DMS153 treated with DMSO at 0.1 percent for 48 hours (cell line): Measurements from ENCODE around the gene FRMD4A.
"Not testable (repeated sequence)": the region's sequence is repeated elsewhere in the genome, so short reads cannot be mapped to it uniquely, and the experiment has no call there.

Source experiments
- DNase-seq: peaks from one replicate; lab custom pipeline; 2025; ENCODE audit not compliant: unreplicated experiment; lab: John Stamatoyannopoulos, UW

The FRMD4A gene

DNA sequence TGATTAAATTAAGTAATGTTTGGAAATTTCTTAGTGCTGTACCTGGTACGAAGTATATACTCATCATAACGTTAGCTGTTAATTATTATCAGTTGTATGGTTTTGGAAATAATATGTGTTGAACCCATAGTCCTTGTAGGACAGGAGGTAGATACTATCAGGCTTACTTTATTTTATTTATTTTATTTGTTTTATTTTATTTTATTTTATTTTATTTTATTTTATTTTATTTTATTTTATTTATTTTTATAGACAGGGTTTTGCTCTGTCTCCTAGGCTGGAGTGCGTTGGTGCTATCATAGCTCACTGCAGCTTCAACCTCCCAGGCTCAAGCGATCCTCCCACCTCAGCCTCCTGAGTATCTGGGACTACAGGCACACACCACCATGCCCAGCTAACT lies 465.5 kb downstream of the FRMD4A start:
- not testable (repeated sequence) for DNase-seq

DNA sequence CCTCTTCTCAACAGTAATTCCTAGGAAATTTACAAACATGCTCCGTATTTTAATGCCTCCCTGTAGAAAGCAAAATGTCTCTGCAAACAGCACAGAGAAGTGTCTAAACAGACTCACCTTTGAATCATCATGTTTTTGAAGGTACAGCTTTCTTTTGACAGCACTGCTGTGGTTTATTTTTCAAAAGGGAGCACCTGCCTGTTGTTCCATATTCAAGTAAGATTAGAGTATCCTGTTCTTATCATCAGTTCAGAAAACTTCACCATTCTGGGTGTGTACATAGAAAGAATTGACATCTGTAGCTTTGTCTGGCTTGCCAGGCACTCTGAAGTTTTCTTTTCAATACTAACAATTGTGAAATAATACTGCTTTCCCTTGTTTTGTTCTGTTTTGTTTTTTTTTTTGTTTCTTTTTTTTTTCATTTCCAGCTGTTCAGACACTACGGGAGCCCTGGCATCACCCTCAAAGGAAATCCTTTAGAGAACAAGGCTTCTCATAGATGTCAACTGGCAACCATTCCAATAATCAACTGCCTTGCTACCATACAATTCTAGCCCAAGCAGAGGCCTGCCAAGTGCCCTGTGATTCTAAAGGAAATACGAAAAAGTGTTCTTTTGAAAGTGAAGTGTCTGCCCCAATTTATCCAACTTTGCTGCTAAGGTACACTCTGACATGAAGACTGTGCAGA lies 468.0 kb downstream of the FRMD4A start:
- no peak for DNase-seq

DNA sequence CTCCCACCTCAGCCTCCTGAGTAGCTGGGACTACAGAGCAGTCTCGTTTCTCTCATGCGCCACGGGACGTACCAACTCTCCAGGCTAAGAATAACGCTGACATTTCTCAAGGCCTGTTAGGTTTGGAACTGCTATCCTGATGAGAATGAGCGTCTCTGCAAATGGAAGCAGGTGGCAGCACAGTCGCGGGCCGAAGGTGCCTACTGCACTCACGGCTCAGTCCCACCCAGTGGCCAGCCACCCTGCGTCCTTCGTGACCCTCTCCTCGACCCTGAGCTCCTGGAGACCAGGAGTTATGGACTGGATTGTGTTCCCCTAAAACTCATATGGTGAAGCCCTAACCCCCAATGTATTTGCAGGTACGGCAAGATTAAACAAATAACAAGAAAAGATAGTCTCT lies 469.8 kb downstream of the FRMD4A start:
- no peak for DNase-seq

- no peak for DNase-seq
Measured at GRCh38 chr10:13859979-13860654, 470.6 kb downstream of the FRMD4A start.

GRCh38 chr10:13858709-13859108 lies 472.0 kb downstream of the FRMD4A start:
- no peak for DNase-seq

GRCh38 chr10:13857451-13857850 lies 473.3 kb downstream of the FRMD4A start:
- DNase-seq = no peak

DNA sequence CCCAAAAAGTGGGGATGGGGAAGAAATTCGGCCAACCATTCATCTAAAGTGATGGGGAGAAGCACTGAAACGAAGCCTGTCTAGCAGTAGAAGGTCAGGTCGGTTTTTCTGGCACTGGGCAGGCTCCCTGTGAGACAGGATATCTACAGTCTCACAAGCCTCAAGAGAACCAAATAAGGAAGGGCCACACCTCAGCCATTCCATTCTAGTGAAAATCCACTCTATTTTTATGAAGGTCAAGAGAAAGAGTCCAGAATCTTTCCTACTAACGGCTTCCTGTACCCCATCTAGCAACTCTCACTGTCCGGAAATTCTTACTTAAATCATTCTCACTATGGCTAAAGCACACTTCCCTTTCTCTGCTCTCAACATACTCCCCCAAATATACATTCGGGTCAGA lies 476.9 kb downstream of the FRMD4A start:
- no peak for DNase-seq

GRCh38 chr10:13852872-13853271 lies 477.9 kb downstream of the FRMD4A start:
- DNase-seq = no peak

- no peak for DNase-seq
Measured at GRCh38 chr10:13851906-13852305, 478.8 kb downstream of the FRMD4A start.

GRCh38 chr10:13848520-13849445 lies 481.9 kb downstream of the FRMD4A start:
- DNase-seq = no peak

DNA sequence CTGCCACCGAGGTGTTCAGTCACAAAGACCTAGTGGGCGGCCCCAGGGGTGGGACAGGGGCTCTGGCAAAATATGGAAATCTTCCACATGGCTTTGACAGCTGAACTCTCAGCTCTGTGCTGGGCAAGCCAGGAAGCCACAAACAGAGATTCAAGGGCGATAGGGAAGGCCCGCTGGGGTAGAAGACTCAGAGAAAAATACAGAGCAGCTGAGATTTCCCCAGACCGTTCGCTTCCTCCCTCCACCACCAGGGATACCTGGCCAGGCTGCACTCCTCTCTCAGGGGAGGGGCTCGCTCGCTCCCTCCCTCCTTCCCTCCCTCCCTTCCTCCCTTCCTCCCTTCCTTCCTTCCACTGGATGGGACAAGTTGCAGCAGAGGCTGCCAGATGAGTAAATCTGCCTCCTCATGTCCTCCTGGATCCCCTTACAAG lies 483.5 kb downstream of the FRMD4A start:
- DNase-seq = no peak

DNA sequence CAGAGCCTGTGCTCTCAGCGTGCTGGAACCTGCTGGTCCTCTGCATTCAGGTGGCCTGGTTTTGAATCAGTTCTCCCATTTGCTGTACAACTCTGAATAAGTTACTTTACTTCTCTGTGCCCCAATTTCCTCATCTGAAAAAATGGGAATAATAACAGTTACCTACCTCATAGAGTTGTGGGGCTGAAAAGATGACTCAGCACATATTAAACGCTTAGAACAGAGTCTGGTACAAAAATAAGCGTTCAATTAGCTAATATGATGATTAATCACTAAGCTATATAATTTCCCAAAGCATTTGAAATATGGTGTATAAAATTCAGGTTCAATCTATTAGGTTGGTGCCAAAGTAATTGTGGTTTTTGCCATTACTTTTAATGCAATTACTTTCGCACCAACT lies 484.8 kb downstream of the FRMD4A start:
- no peak for DNase-seq

DNA sequence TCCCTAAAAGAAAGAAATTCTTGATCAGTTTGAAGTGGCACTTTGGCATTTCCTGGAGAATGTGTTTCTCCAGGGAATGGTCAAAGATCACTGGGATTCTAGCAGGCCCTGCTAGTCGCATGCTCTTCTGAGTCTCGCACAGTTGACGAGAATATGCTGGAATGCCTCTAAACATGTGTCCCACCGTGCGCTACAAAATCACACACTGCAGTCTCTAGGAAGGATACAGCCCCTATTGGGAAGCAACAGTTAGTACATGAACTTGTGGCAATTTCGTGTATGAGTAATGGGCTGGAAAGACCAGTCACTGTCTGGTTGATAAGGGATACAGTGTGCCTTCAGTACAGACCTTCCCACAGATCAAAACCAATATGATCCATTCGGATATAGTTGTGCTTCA lies 486.1 kb downstream of the FRMD4A start:
- no peak for DNase-seq

- no peak for DNase-seq
Measured at GRCh38 chr10:13842117-13842516, 488.6 kb downstream of the FRMD4A start.

DNA sequence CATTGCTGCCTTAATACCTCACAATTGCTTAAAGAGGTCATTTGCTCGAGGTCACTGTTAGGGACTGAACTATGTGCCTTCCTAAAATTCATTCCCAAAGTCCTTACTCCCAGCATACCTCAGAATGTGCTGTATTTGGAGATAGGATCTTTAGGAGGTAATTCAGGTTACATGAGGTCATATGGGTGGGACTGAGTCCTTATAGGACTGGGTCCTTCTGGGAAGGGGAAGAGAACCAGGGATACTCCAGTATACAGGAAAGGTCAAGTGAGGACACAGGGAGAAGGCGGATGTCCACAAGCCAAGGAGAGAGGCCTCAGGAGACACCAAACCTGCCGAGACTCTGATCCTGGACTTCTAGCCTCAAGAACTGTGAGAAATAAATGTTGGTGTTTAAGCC lies 490.7 kb downstream of the FRMD4A start:
- DNase-seq = no peak

GRCh38 chr10:13839430-13839990 lies 491.2 kb downstream of the FRMD4A start:
- no peak for DNase-seq

DNA sequence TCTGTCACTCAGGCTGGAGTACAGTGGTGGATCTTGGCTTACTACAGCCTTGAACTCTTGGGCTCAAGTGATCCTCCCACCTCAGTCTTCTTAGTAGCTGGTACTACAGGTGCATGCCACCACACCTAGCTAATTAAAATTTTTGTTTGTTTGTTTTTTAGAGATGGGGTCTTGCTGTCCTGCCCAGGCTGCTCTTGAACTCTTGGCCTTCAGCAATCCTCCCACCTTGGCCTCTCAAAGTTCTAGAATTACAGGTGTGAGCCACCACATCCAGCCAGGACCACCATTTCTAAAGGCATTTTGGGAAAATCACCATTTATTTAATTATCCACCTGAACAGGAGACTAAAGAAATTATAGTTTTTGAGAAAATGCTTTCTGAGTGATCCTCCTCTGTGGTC lies 491.7 kb downstream of the FRMD4A start:
- no peak for DNase-seq

GRCh38 chr10:13837966-13838365 lies 492.8 kb downstream of the FRMD4A start:
- no peak for DNase-seq

GRCh38 chr10:13834581-13835286 lies 496.0 kb downstream of the FRMD4A start:
- no peak for DNase-seq

GRCh38 chr10:13831711-13832141 lies 499.0 kb downstream of the FRMD4A start:
- no peak for DNase-seq

DNA sequence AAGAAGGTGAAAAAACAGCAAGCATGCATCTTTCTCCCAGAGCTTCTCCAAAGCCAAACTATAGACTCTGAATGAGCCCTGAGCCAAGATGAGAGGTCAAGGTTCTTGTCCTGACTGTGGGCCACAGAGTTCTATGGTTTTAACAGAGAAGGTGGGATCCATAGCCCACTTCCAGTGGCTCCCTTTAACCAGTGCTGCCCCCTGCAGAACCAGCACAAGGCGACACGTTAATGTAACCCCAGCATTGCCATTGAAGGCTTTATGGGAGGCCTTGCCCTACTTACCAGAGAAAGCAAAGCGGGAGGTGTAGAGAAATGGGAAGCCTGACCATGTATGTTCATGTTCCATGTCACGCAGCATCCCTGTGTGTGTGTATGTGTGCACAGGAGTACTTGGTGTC lies 500.3 kb downstream of the FRMD4A start:
- DNase-seq = no peak
